HepG2 (cell line): ENCODE measurements around the gene CDH13. TPM values are rescaled to one million over a fixed set of nuclear protein-coding genes. Genes with fewer than 3 reads are reported as not detected.
A peak's percentile ranks its signal among the peaks of the same experiment; 100 is the strongest.

Experiments
- ATAC-seq: fragments of 200-7000 bp; cut with Tn5 transposase; 3 replicates; pipeline ENCODE4 v1.9.1; 2020; ENCODE audit warnings: mild to moderate bottlenecking, moderate library complexity
- BruUV-seq: library from RNA; stranded (reverse); fragments of 400-500 nt; replicated peaks from 2 replicates; lab custom pipeline; 2021; lab: Mats Ljungman, UMichigan
- CTCF ChIA-PET: fragments of 300-600 bp; formaldehyde crosslinking; extraction: SDS; loops from one replicate; lab custom pipeline; 2021; ENCODE audit warnings: low total read pairs, inconsistent platforms, low intra/inter-chr PET ratio; lab: Yijun Ruan, JAX
- POLR2A ChIA-PET: fragments of 350-600 bp; sonication (Branson Sonifier 250); formaldehyde crosslinking; loops from one replicate; lab custom pipeline; 2020; ENCODE audit warnings: antibody characterized with exemption, inconsistent platforms; lab: Yijun Ruan, JAX
- DNase-seq: peaks from one replicate; pipeline ENCODE4 v3.0.0-alpha.2; 2015; ENCODE audit warnings: low spot score
- FAIRE-seq: peaks from 3 replicates; lab custom pipeline; 2011; peaks lifted over from hg19 to GRCh38; lab: Jason Lieb, UNC
- H2AFZ ChIP-seq: one replicate; pipeline ENCODE4 v1.6.1; 2011; ENCODE audit warnings: low read length, inconsistent platforms
- H3K27ac ChIP-seq: fragments of 300-600 bp; 3 replicates; pipeline ENCODE4 v1.8.0; 2011; ENCODE audit warnings: mixed run types, mild to moderate bottlenecking, mixed read lengths, low read length, inconsistent platforms; ENCODE audit not compliant: insufficient read depth; ENCODE audit errors: extremely low read length
- H3K27me3 ChIP-seq, 2 experiments: fragments of 200-600 bp in 1 of 2; 2 replicates in 1 of 2; 3 replicates in 1 of 2; pipeline versions ENCODE4 v1.6.0 to v1.8.0; 2011; ENCODE audit warnings: low read length in 2 of 2, mild to moderate bottlenecking in 2 of 2, moderate library complexity in 2 of 2, inconsistent platforms in 1 of 2; ENCODE audit not compliant: insufficient read depth in 2 of 2, control insufficient read depth in 1 of 2
- H3K36me3 ChIP-seq, 2 experiments: fragments of 200-600 bp in 1 of 2; replicated peaks in 1 of 2; 2 replicates in 1 of 2; 3 replicates in 1 of 2; pipeline versions ENCODE4 v1.5.1 to v1.8.0; 2011; ENCODE audit warnings: low read length in 2 of 2, inconsistent platforms in 1 of 2; ENCODE audit not compliant: insufficient read depth in 2 of 2, control insufficient read depth in 1 of 2
- H3K4me1 ChIP-seq: 2 replicates; pipeline ENCODE4 v1.5.1; 2012; ENCODE audit warnings: low read length, inconsistent platforms; ENCODE audit not compliant: insufficient read depth
- H3K4me2 ChIP-seq: 2 replicates; pipeline ENCODE4 v1.6.0; 2011; ENCODE audit warnings: low read depth, low read length, inconsistent platforms
- H3K4me3 ChIP-seq, 3 experiments: fragments of 200-600 bp in 1 of 3; sonication (generic), shearing (Covaris generic) in 1 of 3; replicated peaks in 1 of 3; 2 replicates each; pipeline ENCODE4 v1.5.1; 2011 to 2016; ENCODE audit warnings: low read length in 3 of 3, inconsistent platforms in 2 of 3, low read depth in 2 of 3, mild to moderate bottlenecking in 2 of 3, control low read depth in 1 of 3, mixed read lengths in 1 of 3; ENCODE audit not compliant: insufficient read depth in 1 of 3
- H3K79me2 ChIP-seq: one replicate; pipeline ENCODE4 v1.6.1; 2011; ENCODE audit warnings: low read length, inconsistent platforms; ENCODE audit not compliant: insufficient read depth
- H3K9ac ChIP-seq: 2 replicates; pipeline ENCODE4 v1.6.0; 2011; ENCODE audit warnings: mild to moderate bottlenecking, low read depth, low read length, inconsistent platforms; ENCODE audit not compliant: insufficient read depth
- H3K9me3 ChIP-seq: 2 replicates; pipeline ENCODE4 v1.5.1; 2012; ENCODE audit warnings: mild to moderate bottlenecking, low read length
- H4K20me1 ChIP-seq: 2 replicates; pipeline ENCODE4 v1.6.0; 2011; ENCODE audit warnings: inconsistent platforms, mild to moderate bottlenecking, low read length, moderate library complexity; ENCODE audit not compliant: insufficient read depth
- BORCS8-MEF2B ChIP-seq: sonication (generic); formaldehyde crosslinking; IDR thresholded peaks from 2 replicates; pipeline ENCODE4 v1.8.0; 2022; ENCODE audit warnings: mild to moderate bottlenecking, missing genetic modification reagents
- CBFB ChIP-seq: sonication (generic); formaldehyde crosslinking; IDR thresholded peaks from 2 replicates; pipeline ENCODE4 v1.4.0; 2020; ENCODE audit warnings: missing genetic modification reagents
- CREM ChIP-seq, 2 experiments: sonication (generic) in 1 of 2; formaldehyde crosslinking in 1 of 2; IDR thresholded peaks; 2 replicates each; pipeline versions ENCODE4 v1.4.0 to v1.6.1; 2016 to 2020; ENCODE audit warnings: antibody characterized with exemption in 1 of 2, mild to moderate bottlenecking in 1 of 2, missing genetic modification reagents in 1 of 2
- GATA4 ChIP-seq: sonication (generic); IDR thresholded peaks from 2 replicates; pipeline ENCODE4 v1.6.1; 2016; ENCODE audit warnings: antibody characterized with exemption, low read depth, borderline replicate concordance
- IRX3 ChIP-seq: sonication (generic); formaldehyde crosslinking; IDR thresholded peaks from 2 replicates; pipeline ENCODE4 v1.8.1; 2023; ENCODE audit warnings: mild to moderate bottlenecking, low read depth, missing genetic modification reagents, borderline replicate concordance
- MAFF ChIP-seq: IDR thresholded peaks from 2 replicates; pipeline ENCODE4 v1.6.1; 2011; ENCODE audit warnings: low read depth, low read length, improper control_type of control experiment
- NR2F1 ChIP-seq, 2 experiments: fragments of 450-650 bp in 1 of 2; formaldehyde crosslinking in 1 of 2; IDR thresholded peaks; 2 replicates each; pipeline versions ENCODE4 v1.5.0 to v1.6.1; 2016 to 2020; ENCODE audit warnings: mild to moderate bottlenecking in 1 of 2, missing compliant biosample characterization in 1 of 2, missing genetic modification reagents in 1 of 2, moderate library complexity in 1 of 2
- POLR2A ChIP-seq, 2 experiments: IDR thresholded peaks; 2 replicates each; pipeline ENCODE4 v1.6.1; 2011; ENCODE audit warnings: low read depth in 2 of 2, low read length in 2 of 2, mild to moderate bottlenecking in 1 of 2, moderate library complexity in 1 of 2; ENCODE audit not compliant: insufficient read depth in 1 of 2
- POLR2AphosphoS5 ChIP-seq: IDR thresholded peaks from 2 replicates; pipeline ENCODE4 v1.6.1; 2012; ENCODE audit warnings: low read depth, low read length
- RARA ChIP-seq: IDR thresholded peaks from 2 replicates; pipeline ENCODE4 v1.6.1; 2016; ENCODE audit warnings: missing genetic modification reagents, missing compliant biosample characterization
- SETDB1 ChIP-seq: sonication (generic); formaldehyde crosslinking; IDR thresholded peaks from 2 replicates; pipeline ENCODE4 v1.5.1; 2020; ENCODE audit warnings: missing genetic modification reagents, mild to moderate bottlenecking, borderline replicate concordance
- SNAPC5 ChIP-seq: sonication (generic); formaldehyde crosslinking; IDR thresholded peaks from 2 replicates; pipeline ENCODE4 v1.8.1; 2023; ENCODE audit warnings: mild to moderate bottlenecking, missing genetic modification reagents, borderline replicate concordance
- SRSF9 ChIP-seq: fragments of 200-400 bp; formaldehyde crosslinking; IDR thresholded peaks from 2 replicates; pipeline ENCODE4 v1.6.1; 2018; ENCODE audit warnings: borderline replicate concordance, mild to moderate bottlenecking, low read depth, low read length; ENCODE audit not compliant: insufficient read depth, poor library complexity, severe bottlenecking
- TBP ChIP-seq: sonication (generic); formaldehyde crosslinking; IDR thresholded peaks from 2 replicates; pipeline ENCODE4 v1.5.0; 2020; ENCODE audit warnings: missing genetic modification reagents
- TEAD3 ChIP-seq: optimal IDR thresholded peaks from 2 replicates; pipeline ENCODE3; 2016; ENCODE audit warnings: borderline replicate concordance
- ZNF235 ChIP-seq: sonication (generic); formaldehyde crosslinking; IDR thresholded peaks from 2 replicates; pipeline ENCODE4 v1.8.1; 2023; ENCODE audit warnings: mild to moderate bottlenecking, missing genetic modification reagents, borderline replicate concordance
- ZNF605 ChIP-seq: sonication (generic); formaldehyde crosslinking; IDR thresholded peaks from 2 replicates; pipeline ENCODE4 v1.8.0; 2022; ENCODE audit warnings: mild to moderate bottlenecking, missing genetic modification reagents
- ZNF629 ChIP-seq: sonication (generic); formaldehyde crosslinking; conservative IDR thresholded peaks from 2 replicates; pipeline ENCODE4 v1.5.0; 2020; ENCODE audit warnings: missing genetic modification reagents
- ZNF788 ChIP-seq: sonication (generic); formaldehyde crosslinking; IDR thresholded peaks from 2 replicates; pipeline ENCODE4 v1.5.0; 2020; ENCODE audit warnings: mild to moderate bottlenecking, missing genetic modification reagents, borderline replicate concordance
- ZSCAN20 ChIP-seq: sonication (generic); formaldehyde crosslinking; IDR thresholded peaks from 2 replicates; pipeline ENCODE4 v1.4.0; 2020; ENCODE audit warnings: missing genetic modification reagents, mild to moderate bottlenecking, borderline replicate concordance
- WGBS: methylation state at CpG from one replicate; pipeline ENCODE4 v1.1.6; 2017; ENCODE audit warnings: low lambda C conversion rate; 5-methylcytosine and 5-hydroxymethylcytosine counted together
- in situ Hi-C: cut with HindIII; loops from 2 replicates; pipeline ENCODE4 v1.10.0; 2017; ENCODE audit warnings: low pct_unique_long_range_greater_than_20kb; ENCODE audit not compliant: extremely low pct_ligation_motif_present
- intact Hi-C: fragments of 100-400 bp; cut with micrococcal nuclease; formaldehyde crosslinking; loops from one replicate; pipeline ENCODE4 v1.10.0; 2022; ENCODE audit not compliant: unreplicated experiment
- polyA plus RNA-seq, 8 experiments: library from polyadenylated mRNA; depleted of rRNA in 3 of 8; stranded (reverse) in 7 of 8; unstranded in 1 of 8; fragments of >200 nt; fragmentation: Illumina TruSeq in 4 of 8; extraction: Trizol in 4 of 8; gene quantifications; 2 replicates each; pipeline versions ENCODE4 v1.2.1 to v1.2.3, GENCODE V29; 2011 to 2016; ENCODE audit warnings: low read depth in 4 of 8, missing spikeins in 1 of 8, mixed read lengths in 1 of 8; ENCODE audit not compliant: insufficient read depth in 1 of 8
- total RNA-seq, 5 experiments: library from RNA; depleted of rRNA; stranded (reverse); fragments of >200 nt; fragmentation: Illumina TruSeq; extraction: Trizol; gene quantifications; 2 replicates each; pipeline ENCODE4 v1.2.3, GENCODE V29; 2016; ENCODE audit warnings: low read depth in 1 of 5
- TF ChIP-seq, protein P1 (sequence below): sonication (generic); formaldehyde crosslinking; IDR thresholded peaks from 2 replicates; pipeline ENCODE4 v1.5.0; 2020; ENCODE audit warnings: mild to moderate bottlenecking, missing genetic modification reagents
- TF ChIP-seq, protein P2 (sequence below): sonication (generic); formaldehyde crosslinking; IDR thresholded peaks from 2 replicates; pipeline ENCODE4 v1.5.0; 2020; ENCODE audit warnings: missing genetic modification reagents, mild to moderate bottlenecking, borderline replicate concordance
- TF ChIP-seq, protein P3 (sequence below): sonication (generic); formaldehyde crosslinking; IDR thresholded peaks from 2 replicates; pipeline ENCODE4 v1.5.0; 2020; ENCODE audit warnings: mild to moderate bottlenecking, missing genetic modification reagents

CDH13 gene
- total and polyA plus RNA-seq, 2 of the 13 experiments (the other 11 are each of a cell fraction or from before 2014, with no cell fraction given), result not detected

DNA sequence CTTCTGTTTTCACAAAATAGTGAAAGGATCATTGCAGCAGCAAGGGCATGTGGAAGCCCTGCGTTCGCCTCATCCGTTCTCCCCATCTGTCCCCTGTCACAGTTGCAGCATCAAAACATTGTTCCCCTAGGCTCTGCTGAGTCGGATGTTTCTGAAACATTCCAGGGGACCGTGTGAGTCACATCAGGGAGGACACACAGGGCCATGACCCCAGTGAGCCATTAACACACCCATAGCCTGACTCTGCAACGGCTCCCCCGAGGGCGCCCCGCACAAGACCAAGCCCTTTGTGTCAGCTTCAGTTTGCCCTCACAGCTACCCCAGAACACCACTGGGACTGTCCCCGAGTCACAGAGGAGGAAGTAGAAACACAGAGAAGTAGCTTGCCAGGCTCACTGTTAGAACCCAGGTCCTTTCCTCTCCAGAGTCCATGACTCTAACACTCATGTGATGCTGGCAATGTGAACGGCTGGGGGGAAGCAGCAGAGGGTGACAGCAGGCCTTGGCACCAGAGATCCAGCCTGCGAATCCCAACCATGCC is 1117.7 kb downstream of the CDH13 start:
- H3K4me2 ChIP-seq, result no peak overlapping the region
- no peaks in the 10 kb centered on the region for H3K4me1 ChIP-seq
- ChIA-PET CTCF (no interaction called here), POLR2A (no interaction called here)
- in situ Hi-C loops, result no loop called here
- H3K27ac ChIP-seq, result no peak overlapping the region
- H3K9me3 ChIP-seq, result no peaks in the 10 kb centered on the region
- WGBS, result 26% methylated on average over 12 of the region's 12 CpGs
- ATAC-seq, result peak; percentile 68
- no peaks in the 10 kb centered on the region for H3K36me3 ChIP-seq
- H2AFZ ChIP-seq, result no peak overlapping the region
- H3K27me3 ChIP-seq, result peaks cover 1 to 20% of the 10 kb centered on the region in 2 experiments; a peak in 4 of 5 replicates
- H3K9ac ChIP-seq, result no peak overlapping the region
- DNase-seq, result no peak
- BruUV-seq, result no TSS peak
- H3K79me2 ChIP-seq, result no peaks in the 10 kb centered on the region
- H4K20me1 ChIP-seq, result no peaks in the 10 kb centered on the region
- intact Hi-C loops, result no loop called here
- H3K4me3 ChIP-seq, result no peak overlapping the region
- FAIRE-seq, result no peak
- TF ChIP-seq, protein P1, sequence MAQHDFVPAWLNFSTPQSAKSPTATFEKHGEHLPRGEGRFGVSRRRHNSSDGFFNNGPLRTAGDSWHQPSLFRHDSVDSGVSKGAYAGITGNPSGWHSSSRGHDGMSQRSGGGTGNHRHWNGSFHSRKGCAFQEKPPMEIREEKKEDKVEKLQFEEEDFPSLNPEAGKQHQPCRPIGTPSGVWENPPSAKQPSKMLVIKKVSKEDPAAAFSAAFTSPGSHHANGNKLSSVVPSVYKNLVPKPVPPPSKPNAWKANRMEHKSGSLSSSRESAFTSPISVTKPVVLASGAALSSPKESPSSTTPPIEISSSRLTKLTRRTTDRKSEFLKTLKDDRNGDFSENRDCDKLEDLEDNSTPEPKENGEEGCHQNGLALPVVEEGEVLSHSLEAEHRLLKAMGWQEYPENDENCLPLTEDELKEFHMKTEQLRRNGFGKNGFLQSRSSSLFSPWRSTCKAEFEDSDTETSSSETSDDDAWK (CRISPR knock-in tag), result no peak
- TF ChIP-seq, protein P2, sequence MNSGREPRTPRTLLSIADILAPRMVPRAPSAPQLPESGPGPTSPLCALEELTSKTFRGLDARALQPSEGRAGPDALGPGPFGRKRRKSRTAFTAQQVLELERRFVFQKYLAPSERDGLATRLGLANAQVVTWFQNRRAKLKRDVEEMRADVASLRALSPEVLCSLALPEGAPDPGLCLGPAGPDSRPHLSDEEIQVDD (CRISPR knock-in tag), result no peak
- TF ChIP-seq ZNF235 (CRISPR knock-in tag) (no peak), POLR2AphosphoS5 (no peak), NR2F1 (CRISPR knock-in tag; IDR thresholded peaks at IDR 0.05) (peak in 1 of 2 experiments; percentile 27; a peak in 1 of 4 replicates), GATA4 (no peak), BORCS8-MEF2B (CRISPR knock-in tag) (no peak), CBFB (CRISPR knock-in tag) (no peak), POLR2A (IDR thresholded peaks at IDR 0.05; ENCODE audit: insufficient read depth in 1 of 2, low read depth in 2 of 2, low read length in 2 of 2) (no peak), MAFF (peak; percentile 44; the same call in 1 of the 2 replicates), CREM (IDR thresholded peaks at IDR 0.05) (no peak), CREM (CRISPR knock-in tag; IDR thresholded peaks at IDR 0.05) (no peak), IRX3 (no peak), ZSCAN20 (no peak), SRSF9 (no peak), SNAPC5 (CRISPR knock-in tag) (no peak), RARA (CRISPR knock-in tag) (peak; percentile 61; the same call in 1 of the 2 replicates), TBP (CRISPR knock-in tag) (no peak), ZNF629 (CRISPR knock-in tag) (no peak), ZNF605 (CRISPR knock-in tag) (no peak), SETDB1 (CRISPR knock-in tag) (no peak), TEAD3 (CRISPR knock-in tag) (peak; percentile 72), ZNF788 (no peak)
- TF ChIP-seq, protein P3, sequence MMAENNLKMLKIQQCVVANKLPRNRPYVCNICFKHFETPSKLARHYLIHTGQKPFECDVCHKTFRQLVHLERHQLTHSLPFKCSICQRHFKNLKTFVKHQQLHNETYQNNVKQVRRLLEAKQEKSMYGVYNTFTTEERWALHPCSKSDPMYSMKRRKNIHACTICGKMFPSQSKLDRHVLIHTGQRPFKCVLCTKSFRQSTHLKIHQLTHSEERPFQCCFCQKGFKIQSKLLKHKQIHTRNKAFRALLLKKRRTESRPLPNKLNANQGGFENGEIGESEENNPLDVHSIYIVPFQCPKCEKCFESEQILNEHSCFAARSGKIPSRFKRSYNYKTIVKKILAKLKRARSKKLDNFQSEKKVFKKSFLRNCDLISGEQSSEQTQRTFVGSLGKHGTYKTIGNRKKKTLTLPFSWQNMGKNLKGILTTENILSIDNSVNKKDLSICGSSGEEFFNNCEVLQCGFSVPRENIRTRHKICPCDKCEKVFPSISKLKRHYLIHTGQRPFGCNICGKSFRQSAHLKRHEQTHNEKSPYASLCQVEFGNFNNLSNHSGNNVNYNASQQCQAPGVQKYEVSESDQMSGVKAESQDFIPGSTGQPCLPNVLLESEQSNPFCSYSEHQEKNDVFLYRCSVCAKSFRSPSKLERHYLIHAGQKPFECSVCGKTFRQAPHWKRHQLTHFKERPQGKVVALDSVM (CRISPR knock-in tag), result no peak
